HepG2 (cell line): ENCODE data around the gene PPP2R2C. TPM values are rescaled to one million over a fixed set of nuclear protein-coding genes. Genes with fewer than 3 reads are reported as not detected.

ENCODE experiments used
- CENPT ChIP-seq: sonication (generic); formaldehyde crosslinking; IDR thresholded peaks from 2 replicates; pipeline ENCODE4 v1.8.0; 2022; ENCODE audit warnings: low read depth, mild to moderate bottlenecking, moderate library complexity, missing genetic modification reagents
- EHMT2 ChIP-seq: fragments of 200-600 bp; sonication (generic); IDR thresholded peaks from 2 replicates; pipeline ENCODE4 v1.7.0; 2017; ENCODE audit warnings: antibody characterized with exemption, low read depth, low read length, borderline replicate concordance
- GPN1 ChIP-seq: sonication (generic); formaldehyde crosslinking; IDR thresholded peaks from 2 replicates; pipeline ENCODE4 v1.5.1; 2020; ENCODE audit warnings: missing genetic modification reagents, borderline replicate concordance
- MAF1 ChIP-seq: sonication (generic); formaldehyde crosslinking; IDR thresholded peaks from 2 replicates; pipeline ENCODE4 v1.5.0; 2020; ENCODE audit warnings: missing genetic modification reagents, borderline replicate concordance
- MED1 ChIP-seq: sonication (generic); formaldehyde crosslinking; IDR thresholded peaks from 2 replicates; pipeline ENCODE4 v1.4.0; 2020; ENCODE audit warnings: missing genetic modification reagents
- MEIS2 ChIP-seq: sonication (generic); formaldehyde crosslinking; IDR thresholded peaks from 2 replicates; pipeline ENCODE4 v1.9.0; 2021; ENCODE audit warnings: mild to moderate bottlenecking, missing genetic modification reagents
- MTA1 ChIP-seq: sonication (generic); formaldehyde crosslinking; IDR thresholded peaks from 2 replicates; pipeline ENCODE4 v1.4.0; 2020; ENCODE audit warnings: missing genetic modification reagents, mild to moderate bottlenecking, borderline replicate concordance
- NPAS2 ChIP-seq: sonication (generic); formaldehyde crosslinking; IDR thresholded peaks from 2 replicates; pipeline ENCODE4 v1.8.0; 2022; ENCODE audit warnings: mild to moderate bottlenecking, missing genetic modification reagents, borderline replicate concordance
- ZNF589 ChIP-seq: sonication (generic); formaldehyde crosslinking; conservative IDR thresholded peaks from 2 replicates; pipeline ENCODE4 v1.8.0; 2022; ENCODE audit warnings: mild to moderate bottlenecking, moderate library complexity, missing genetic modification reagents
- ZNF619 ChIP-seq: sonication (generic); formaldehyde crosslinking; IDR thresholded peaks from 2 replicates; pipeline ENCODE4 v1.4.0; 2020; ENCODE audit warnings: mild to moderate bottlenecking, missing genetic modification reagents
- ZNF746 ChIP-seq: sonication (generic); formaldehyde crosslinking; IDR thresholded peaks from 2 replicates; pipeline ENCODE4 v1.8.0; 2022; ENCODE audit warnings: mild to moderate bottlenecking, missing genetic modification reagents
- polyA plus RNA-seq, 8 experiments: library from polyadenylated mRNA; depleted of rRNA in 3 of 8; stranded (reverse) in 7 of 8; unstranded in 1 of 8; fragments of >200 nt; fragmentation: Illumina TruSeq in 4 of 8; extraction: Trizol in 4 of 8; gene quantifications; 2 replicates each; pipeline versions ENCODE4 v1.2.1 to v1.2.3, GENCODE V29; 2011 to 2016; ENCODE audit warnings: low read depth in 4 of 8, missing spikeins in 1 of 8, mixed read lengths in 1 of 8; ENCODE audit not compliant: insufficient read depth in 1 of 8
- total RNA-seq, 5 experiments: library from RNA; depleted of rRNA; stranded (reverse); fragments of >200 nt; fragmentation: Illumina TruSeq; extraction: Trizol; gene quantifications; 2 replicates each; pipeline ENCODE4 v1.2.3, GENCODE V29; 2016; ENCODE audit warnings: low read depth in 1 of 5
- TF ChIP-seq, protein P1 (sequence below): sonication (generic); formaldehyde crosslinking; IDR thresholded peaks from 2 replicates; pipeline ENCODE4 v1.4.0; 2020; ENCODE audit warnings: missing genetic modification reagents, mild to moderate bottlenecking, borderline replicate concordance
- TF ChIP-seq, protein P2 (sequence below): sonication (generic); formaldehyde crosslinking; IDR thresholded peaks from one replicate; pipeline ENCODE4 v1.5.1; 2020; ENCODE audit warnings: mild to moderate bottlenecking, missing genetic modification reagents; ENCODE audit errors: not compliant biosample characterization

Gene PPP2R2C
- total and polyA plus RNA-seq, 2 of the 13 experiments (the other 11 are each of a cell fraction or from before 2014, with no cell fraction given), result 0.60 to 8.6 TPM

DNA sequence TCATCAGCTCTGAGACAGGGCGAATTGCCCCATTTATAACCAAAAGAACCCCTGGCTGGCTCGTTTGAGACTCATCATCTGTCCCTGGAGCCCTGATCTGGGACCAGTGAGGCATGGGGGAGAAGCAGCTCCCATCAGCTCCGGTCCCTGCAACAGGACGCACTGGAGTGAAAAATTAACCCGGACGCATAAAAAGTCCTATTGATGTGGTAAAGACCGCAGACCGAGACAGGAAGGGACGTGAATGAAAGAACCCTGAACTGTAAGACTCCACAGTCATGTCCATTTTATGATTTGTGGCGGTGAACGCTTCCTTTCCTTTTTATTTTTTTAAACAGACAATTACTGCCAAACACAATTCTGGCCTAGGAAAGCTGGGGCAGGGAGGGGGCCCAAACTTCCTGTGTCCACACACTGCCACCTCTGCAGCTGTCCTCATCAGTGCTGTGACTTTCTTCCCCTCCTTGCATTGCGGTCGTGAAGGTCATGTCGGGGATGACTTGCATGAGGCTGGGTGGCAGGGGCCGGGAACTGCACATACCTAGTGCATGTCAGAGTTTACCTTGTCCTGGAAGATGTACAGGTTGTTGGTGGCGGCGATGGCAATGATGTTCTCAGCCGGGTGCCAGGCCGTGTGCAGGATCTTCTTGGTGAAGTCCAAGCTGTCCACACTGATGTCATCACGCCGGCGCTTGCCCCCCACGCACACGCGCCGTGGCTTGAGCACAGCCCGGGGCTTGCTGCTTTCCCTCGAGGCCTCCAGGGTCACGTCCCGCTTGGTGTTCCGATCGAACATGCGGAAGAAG lies 149.4 kb downstream of the PPP2R2C start (continued):
- TF ChIP-seq, protein P1, sequence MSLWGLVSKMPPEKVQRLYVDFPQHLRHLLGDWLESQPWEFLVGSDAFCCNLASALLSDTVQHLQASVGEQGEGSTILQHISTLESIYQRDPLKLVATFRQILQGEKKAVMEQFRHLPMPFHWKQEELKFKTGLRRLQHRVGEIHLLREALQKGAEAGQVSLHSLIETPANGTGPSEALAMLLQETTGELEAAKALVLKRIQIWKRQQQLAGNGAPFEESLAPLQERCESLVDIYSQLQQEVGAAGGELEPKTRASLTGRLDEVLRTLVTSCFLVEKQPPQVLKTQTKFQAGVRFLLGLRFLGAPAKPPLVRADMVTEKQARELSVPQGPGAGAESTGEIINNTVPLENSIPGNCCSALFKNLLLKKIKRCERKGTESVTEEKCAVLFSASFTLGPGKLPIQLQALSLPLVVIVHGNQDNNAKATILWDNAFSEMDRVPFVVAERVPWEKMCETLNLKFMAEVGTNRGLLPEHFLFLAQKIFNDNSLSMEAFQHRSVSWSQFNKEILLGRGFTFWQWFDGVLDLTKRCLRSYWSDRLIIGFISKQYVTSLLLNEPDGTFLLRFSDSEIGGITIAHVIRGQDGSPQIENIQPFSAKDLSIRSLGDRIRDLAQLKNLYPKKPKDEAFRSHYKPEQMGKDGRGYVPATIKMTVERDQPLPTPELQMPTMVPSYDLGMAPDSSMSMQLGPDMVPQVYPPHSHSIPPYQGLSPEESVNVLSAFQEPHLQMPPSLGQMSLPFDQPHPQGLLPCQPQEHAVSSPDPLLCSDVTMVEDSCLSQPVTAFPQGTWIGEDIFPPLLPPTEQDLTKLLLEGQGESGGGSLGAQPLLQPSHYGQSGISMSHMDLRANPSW, result no peak
- TF ChIP-seq ZNF589 (CRISPR knock-in tag) (peak; percentile 72), EHMT2 (no peak), MED1 (peak; percentile 91), ZNF619 (CRISPR knock-in tag) (no peak), ZNF746 (no peak), MAF1 (CRISPR knock-in tag) (no peak), GPN1 (CRISPR knock-in tag) (no peak), MTA1 (peak; percentile 53; the same call in 1 of the 2 replicates), MEIS2 (CRISPR knock-in tag) (no peak), CENPT (CRISPR knock-in tag) (peak; percentile 56; the same call in 1 of the 2 replicates), NPAS2 (no peak)
- TF ChIP-seq, protein P2, sequence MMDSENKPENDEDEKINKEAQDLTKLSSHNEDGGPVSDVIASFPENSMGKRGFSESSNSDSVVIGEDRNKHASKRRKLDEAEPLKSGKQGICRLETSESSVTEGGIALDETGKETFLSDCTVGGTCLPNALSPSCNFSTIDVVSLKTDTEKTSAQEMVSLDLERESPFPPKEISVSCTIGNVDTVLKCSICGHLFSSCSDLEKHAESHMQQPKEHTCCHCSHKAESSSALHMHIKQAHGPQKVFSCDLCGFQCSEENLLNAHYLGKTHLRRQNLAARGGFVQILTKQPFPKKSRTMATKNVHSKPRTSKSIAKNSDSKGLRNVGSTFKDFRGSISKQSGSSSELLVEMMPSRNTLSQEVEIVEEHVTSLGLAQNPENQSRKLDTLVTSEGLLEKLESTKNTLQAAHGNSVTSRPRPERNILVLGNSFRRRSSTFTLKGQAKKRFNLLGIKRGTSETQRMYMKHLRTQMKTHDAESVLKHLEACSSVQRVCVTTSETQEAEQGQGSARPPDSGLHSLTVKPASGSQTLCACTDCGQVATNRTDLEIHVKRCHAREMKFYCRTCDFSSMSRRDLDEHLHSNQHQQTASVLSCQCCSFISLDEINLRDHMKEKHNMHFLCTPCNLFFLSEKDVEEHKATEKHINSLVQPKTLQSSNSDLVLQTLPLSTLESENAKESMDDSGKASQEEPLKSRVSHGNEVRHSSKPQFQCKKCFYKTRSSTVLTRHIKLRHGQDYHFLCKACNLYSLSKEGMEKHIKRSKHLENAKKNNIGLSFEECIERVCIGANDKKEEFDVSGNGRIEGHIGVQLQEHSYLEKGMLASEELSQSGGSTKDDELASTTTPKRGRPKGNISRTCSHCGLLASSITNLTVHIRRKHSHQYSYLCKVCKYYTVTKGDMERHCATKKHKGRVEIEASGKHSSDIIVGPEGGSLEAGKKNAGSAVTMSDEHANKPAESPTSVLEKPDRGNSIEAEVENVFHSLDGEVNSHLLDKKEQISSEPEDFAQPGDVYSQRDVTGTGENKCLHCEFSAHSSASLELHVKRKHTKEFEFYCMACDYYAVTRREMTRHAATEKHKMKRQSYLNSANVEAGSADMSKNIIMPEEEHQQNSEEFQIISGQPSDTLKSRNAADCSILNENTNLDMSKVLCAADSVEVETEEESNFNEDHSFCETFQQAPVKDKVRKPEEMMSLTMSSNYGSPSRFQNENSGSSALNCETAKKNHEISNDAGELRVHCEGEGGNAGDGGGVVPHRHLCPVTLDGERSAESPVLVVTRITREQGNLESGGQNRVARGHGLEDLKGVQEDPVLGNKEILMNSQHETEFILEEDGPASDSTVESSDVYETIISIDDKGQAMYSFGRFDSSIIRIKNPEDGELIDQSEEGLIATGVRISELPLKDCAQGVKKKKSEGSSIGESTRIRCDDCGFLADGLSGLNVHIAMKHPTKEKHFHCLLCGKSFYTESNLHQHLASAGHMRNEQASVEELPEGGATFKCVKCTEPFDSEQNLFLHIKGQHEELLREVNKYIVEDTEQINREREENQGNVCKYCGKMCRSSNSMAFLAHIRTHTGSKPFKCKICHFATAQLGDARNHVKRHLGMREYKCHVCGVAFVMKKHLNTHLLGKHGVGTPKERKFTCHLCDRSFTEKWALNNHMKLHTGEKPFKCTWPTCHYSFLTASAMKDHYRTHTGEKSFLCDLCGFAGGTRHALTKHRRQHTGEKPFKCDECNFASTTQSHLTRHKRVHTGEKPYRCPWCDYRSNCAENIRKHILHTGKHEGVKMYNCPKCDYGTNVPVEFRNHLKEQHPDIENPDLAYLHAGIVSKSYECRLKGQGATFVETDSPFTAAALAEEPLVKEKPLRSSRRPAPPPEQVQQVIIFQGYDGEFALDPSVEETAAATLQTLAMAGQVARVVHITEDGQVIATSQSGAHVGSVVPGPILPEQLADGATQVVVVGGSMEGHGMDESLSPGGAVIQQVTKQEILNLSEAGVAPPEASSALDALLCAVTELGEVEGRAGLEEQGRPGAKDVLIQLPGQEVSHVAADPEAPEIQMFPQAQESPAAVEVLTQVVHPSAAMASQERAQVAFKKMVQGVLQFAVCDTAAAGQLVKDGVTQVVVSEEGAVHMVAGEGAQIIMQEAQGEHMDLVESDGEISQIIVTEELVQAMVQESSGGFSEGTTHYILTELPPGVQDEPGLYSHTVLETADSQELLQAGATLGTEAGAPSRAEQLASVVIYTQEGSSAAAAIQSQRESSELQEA, result no peak
